ENCODE measurements around the gene RPL37. TPM values are rescaled to one million over a fixed set of nuclear protein-coding genes. Genes with fewer than 3 reads are reported as not detected.

Gene RPL37
- total and polyA plus RNA-seq, 7 donors = 120 to 2,184 (median 170) TPM

DNA sequence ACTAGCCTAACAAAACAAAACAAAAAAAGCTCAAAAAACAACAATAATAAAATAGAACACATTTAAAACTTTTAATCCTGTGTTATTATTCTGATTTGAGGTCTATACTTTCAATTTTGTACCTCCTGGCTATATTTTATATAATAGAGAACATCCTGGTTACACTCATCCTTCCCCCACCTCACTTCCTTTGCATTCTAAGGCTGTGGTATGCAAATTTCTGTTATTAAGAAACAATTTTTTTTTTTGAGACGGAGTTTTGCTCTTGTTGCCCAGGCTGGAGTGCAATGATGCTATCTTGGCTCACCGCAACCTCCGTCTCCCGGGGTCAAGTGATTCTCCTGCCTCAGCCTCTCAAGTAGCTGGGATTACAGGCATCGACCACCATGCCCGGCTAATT lies 3.1 kb upstream of the RPL37 start:
- Histone ChIP-seq H3K27ac (no peak overlapping the region), H3K27me3 (no peaks in the 10 kb centered on the region), H3K4me3 (no peak overlapping the region), H3K9me3 (no peaks in the 10 kb centered on the region), H3K36me3 (peaks cover 0 to 9% (median 8%) of the 10 kb centered on the region in 4 donors), H3K4me1 (peaks cover 0 to 26% (median 13%) of the 10 kb centered on the region in 4 donors)
- no peak for DNase-seq
- WGBS, 2 donors = 90 to 92% methylated on average over 6 of the region's 6 CpGs
- intact Hi-C loops (cut with DNase I) = loop anchor here (10.0 kb wide), 1 partner anchor 1087 kb away; the partner anchor contains the start of gene FBXO4
- TF ChIP-seq EP300 (IDR thresholded peaks at IDR 0.05) = no peak
- no peak for TF ChIP-seq POLR2AphosphoS5 (IDR thresholded peaks at IDR 0.05)
- TF ChIP-seq POLR2A (IDR thresholded peaks at IDR 0.05) = no peak
- TF ChIP-seq, protein P1, sequence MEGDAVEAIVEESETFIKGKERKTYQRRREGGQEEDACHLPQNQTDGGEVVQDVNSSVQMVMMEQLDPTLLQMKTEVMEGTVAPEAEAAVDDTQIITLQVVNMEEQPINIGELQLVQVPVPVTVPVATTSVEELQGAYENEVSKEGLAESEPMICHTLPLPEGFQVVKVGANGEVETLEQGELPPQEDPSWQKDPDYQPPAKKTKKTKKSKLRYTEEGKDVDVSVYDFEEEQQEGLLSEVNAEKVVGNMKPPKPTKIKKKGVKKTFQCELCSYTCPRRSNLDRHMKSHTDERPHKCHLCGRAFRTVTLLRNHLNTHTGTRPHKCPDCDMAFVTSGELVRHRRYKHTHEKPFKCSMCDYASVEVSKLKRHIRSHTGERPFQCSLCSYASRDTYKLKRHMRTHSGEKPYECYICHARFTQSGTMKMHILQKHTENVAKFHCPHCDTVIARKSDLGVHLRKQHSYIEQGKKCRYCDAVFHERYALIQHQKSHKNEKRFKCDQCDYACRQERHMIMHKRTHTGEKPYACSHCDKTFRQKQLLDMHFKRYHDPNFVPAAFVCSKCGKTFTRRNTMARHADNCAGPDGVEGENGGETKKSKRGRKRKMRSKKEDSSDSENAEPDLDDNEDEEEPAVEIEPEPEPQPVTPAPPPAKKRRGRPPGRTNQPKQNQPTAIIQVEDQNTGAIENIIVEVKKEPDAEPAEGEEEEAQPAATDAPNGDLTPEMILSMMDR (IDR thresholded peaks at IDR 0.05) = no peak

DNA sequence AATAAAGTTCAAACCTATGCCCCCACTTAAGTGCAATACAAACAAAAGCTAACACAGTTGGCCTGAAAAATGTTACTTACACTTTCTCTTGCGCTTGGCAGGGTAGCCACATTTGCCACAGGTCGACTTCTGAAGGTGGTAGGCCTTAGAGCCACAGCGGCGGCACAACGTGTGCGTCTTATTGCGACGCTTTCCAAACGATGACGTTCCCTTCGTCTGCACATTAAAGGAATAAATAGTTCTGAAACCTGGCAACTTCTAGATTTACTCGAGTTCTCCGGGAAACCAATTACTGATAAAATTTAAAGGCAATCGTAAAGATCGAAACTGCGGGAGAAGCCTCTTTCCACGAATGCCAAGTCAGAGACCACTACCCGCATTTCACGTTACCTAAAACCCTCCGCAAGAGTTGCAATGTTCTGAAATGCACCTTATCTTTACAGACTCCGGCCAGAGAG lies 602 bp downstream of the RPL37 start:
- TF ChIP-seq, protein P1 (IDR thresholded peaks at IDR 0.05) = no peak
- TF ChIP-seq POLR2AphosphoS5 (IDR thresholded peaks at IDR 0.05) (no peak), EP300 (IDR thresholded peaks at IDR 0.05) (no peak), POLR2A (IDR thresholded peaks at IDR 0.05) (no peak)
- 0% methylated on average over 21 of the region's 21 CpGs for WGBS, 2 donors
- Histone ChIP-seq H3K4me3 (peak overlapping the region; percentile 50 to 75 (median 58)), H3K27ac (peak overlapping the region; percentile 88 to 97 (median 95)), H3K9me3 (no peaks in the 10 kb centered on the region), H3K4me1 (peaks cover 0 to 34% (median 16%) of the 10 kb centered on the region in 4 donors), H3K27me3 (no peaks in the 10 kb centered on the region), H3K36me3 (peaks cover 0 to 45% (median 38%) of the 10 kb centered on the region in 4 donors)
- no peak for DNase-seq
- intact Hi-C loops (cut with DNase I) = loop anchor here (2.0 to 10.0 kb wide), 2 partner anchors 80 to 1090 kb away; partner anchors contain the start of genes FBXO4 and TTC33

DNA sequence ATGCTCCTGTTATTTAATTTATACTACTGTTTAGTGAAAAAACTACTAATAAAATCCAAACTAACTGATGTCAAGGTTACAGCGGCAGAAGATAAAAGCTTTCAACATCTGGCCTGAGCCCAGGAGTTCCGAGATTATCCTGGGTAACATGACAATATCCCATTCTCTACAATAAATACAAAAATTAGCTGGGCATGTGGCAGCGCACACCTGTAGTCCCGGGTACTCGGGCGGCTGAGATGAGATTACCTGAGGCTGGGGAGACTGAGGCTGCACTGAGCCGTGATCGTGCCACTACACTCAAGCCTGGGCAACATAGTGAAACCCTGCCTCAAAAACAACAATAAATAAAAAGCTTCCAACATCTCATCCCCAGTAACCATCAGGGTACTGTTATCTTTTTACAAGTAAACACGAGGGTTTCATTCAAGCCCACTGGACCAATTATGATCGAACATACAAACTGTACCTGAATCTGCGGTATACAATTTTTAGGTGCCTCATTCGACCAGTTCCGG lies 1.3 kb downstream of the RPL37 start:
- 10 to 44% methylated on average over 13 of the region's 13 CpGs for WGBS, 2 donors
- TF ChIP-seq POLR2AphosphoS5 (IDR thresholded peaks at IDR 0.05) (no peak), POLR2A (IDR thresholded peaks at IDR 0.05) (no peak), EP300 (IDR thresholded peaks at IDR 0.05) (no peak)
- TF ChIP-seq, protein P1 (IDR thresholded peaks at IDR 0.05) = no peak
- intact Hi-C loops (cut with DNase I) = loop anchor here (2.0 to 10.0 kb wide), 2 partner anchors 79 to 1091 kb away; partner anchors contain the start of genes FBXO4 and TTC33
- peaks cover 0 to 52% (median 38%) of the 10 kb centered on the region in 4 donors for H3K36me3 ChIP-seq
- no peaks in the 10 kb centered on the region for H3K9me3 ChIP-seq
- H3K4me1 ChIP-seq = peaks cover 0 to 34% (median 16%) of the 10 kb centered on the region in 4 donors
- H3K27ac ChIP-seq = peak overlapping the region; percentile 88 to 97 (median 95)
- H3K27me3 ChIP-seq = no peaks in the 10 kb centered on the region
- DNase-seq = no peak
- H3K4me3 ChIP-seq = peak overlapping the region in 3 of 4 donors; percentile 53 to 75 (median 63)

DNA sequence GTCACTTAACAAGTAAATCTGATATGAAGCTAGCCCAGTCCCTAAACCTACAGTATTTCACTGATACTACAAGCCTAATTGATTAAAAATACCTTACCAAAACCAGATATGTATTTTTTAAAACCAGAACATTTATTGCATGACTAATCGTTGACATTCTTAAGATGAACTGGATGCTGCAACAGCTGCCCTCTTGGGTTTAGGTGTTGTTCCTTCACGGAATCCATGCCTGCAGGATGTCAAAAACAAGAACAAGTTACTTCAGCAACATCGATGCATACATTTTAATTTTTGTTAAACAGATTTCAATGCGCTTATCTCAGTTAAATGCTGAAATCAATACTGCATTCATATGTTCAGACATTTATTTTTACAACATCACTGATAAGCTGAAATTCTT lies 2.7 kb downstream of the RPL37 start:
- 78 to 88% methylated on average over 4 of the region's 4 CpGs for WGBS, 2 donors
- intact Hi-C loops (cut with DNase I) = loop anchor here (10.0 kb wide), 1 partner anchor 1092 kb away; the partner anchor contains the start of gene FBXO4

More for the DNA sequence above, 2.7 kb downstream of the RPL37 start:
- Histone ChIP-seq H3K4me1 (peaks cover 0 to 34% (median 16%) of the 10 kb centered on the region in 4 donors), H3K36me3 (peaks cover 4 to 66% (median 44%) of the 10 kb centered on the region in 4 donors), H3K9me3 (no peaks in the 10 kb centered on the region), H3K27me3 (no peaks in the 10 kb centered on the region), H3K27ac (no peak overlapping the region), H3K4me3 (no peak overlapping the region)
- TF ChIP-seq, protein P1 (IDR thresholded peaks at IDR 0.05) = no peak
- no peak for TF ChIP-seq POLR2A (IDR thresholded peaks at IDR 0.05)
- TF ChIP-seq EP300 (IDR thresholded peaks at IDR 0.05) = no peak
- no peak for TF ChIP-seq POLR2AphosphoS5 (IDR thresholded peaks at IDR 0.05)
- no peak for DNase-seq

All from sigmoid colon (tissue), 7 donors.